ENCODE data around the gene WDR91. TPM values are rescaled to one million over a fixed set of nuclear protein-coding genes. Genes with fewer than 3 reads are reported as not detected.

Gene WDR91
- total RNA-seq, 1 donor from 2014 or later: 15.0 TPM

DNA sequence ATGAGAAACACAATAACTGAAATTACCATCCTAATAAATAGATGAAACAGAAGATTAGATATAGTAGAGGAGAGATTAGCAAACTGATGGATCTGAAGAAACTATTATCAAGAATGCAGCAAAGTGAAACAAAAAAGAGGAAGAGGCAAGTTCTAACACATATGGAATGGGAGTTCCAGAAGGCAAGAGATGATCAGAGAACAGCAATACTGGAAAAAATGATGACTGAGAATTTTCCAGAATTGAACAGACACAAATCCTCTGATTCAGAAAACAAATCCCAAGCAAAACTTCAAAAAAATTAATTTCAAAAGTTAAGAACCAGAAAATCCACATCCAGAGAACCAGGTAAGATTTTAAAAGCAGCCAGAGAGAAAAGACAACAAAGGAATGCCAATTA lies 20.6 kb downstream of the WDR91 start:
- H3K4me1 Mint-ChIP-seq: peaks cover 11% of the 10 kb centered on the region
- H3K36me3 Mint-ChIP-seq: peaks cover 54% of the 10 kb centered on the region
- no peak overlapping the region for H3K4me3 Mint-ChIP-seq
- no peaks in the 10 kb centered on the region for H3K9me3 Mint-ChIP-seq
- no peak overlapping the region for H3K27ac Mint-ChIP-seq
- no peaks in the 10 kb centered on the region for H3K27me3 Mint-ChIP-seq (ENCODE audit: low read depth)
- TF ChIP-seq, protein P1, sequence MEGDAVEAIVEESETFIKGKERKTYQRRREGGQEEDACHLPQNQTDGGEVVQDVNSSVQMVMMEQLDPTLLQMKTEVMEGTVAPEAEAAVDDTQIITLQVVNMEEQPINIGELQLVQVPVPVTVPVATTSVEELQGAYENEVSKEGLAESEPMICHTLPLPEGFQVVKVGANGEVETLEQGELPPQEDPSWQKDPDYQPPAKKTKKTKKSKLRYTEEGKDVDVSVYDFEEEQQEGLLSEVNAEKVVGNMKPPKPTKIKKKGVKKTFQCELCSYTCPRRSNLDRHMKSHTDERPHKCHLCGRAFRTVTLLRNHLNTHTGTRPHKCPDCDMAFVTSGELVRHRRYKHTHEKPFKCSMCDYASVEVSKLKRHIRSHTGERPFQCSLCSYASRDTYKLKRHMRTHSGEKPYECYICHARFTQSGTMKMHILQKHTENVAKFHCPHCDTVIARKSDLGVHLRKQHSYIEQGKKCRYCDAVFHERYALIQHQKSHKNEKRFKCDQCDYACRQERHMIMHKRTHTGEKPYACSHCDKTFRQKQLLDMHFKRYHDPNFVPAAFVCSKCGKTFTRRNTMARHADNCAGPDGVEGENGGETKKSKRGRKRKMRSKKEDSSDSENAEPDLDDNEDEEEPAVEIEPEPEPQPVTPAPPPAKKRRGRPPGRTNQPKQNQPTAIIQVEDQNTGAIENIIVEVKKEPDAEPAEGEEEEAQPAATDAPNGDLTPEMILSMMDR (IDR thresholded peaks at IDR 0.05; ENCODE audit: unreplicated experiment): no peak
- no peak for DNase-seq (ENCODE audit: low spot score in 2 of 2, unreplicated experiment in 2 of 2)

DNA sequence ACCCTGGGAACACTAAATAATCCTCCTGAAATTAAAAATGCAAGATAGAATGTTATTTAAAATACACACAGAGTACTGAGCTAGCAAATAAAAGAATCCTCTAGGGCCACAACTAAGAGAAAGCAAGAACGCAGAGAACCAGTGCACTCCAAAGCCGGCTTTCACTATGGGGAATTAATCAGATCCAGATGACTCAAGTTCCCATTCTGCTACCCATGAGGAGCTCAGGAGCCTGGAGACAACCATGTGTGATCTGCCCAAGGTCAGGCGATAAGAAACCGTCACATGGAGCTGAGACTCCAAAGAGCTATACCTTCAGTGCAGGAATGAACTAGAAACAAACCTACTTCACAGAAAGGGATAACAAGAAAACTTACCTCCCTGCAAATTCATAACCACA lies 21.4 kb downstream of the WDR91 start:
- Mint-ChIP-seq H3K27me3 (ENCODE audit: low read depth) (no peaks in the 10 kb centered on the region), H3K4me3 (no peak overlapping the region), H3K4me1 (peaks cover 11% of the 10 kb centered on the region), H3K36me3 (peaks cover 54% of the 10 kb centered on the region), H3K27ac (no peak overlapping the region), H3K9me3 (no peaks in the 10 kb centered on the region)
- no peak for DNase-seq (ENCODE audit: low spot score in 2 of 2, unreplicated experiment in 2 of 2)
- TF ChIP-seq, protein P1 (IDR thresholded peaks at IDR 0.05; ENCODE audit: unreplicated experiment): no peak

DNA sequence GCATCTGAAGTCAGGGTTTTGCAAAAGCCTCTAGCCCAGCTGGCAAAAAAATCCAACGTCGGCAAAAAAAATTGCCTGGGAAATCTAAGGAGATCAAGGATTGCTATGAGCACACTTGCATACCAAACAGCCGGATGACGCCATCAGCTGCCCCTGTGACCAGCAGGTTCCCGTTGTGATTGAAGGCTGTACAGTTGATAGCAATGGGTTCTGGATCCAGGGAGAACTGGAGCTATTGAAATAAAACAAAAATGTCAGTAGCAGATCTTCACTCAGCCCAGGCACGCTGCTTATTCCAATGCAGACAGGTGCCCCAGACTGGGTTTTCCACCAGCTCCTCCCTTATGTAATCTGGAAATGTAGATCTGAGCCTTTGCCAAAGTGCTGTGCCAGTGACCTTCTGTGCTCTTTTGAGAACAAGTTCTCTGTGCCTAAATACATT lies 22.1 kb downstream of the WDR91 start:
- Mint-ChIP-seq H3K9me3 (peaks cover under 1% of the 10 kb centered on the region), H3K4me3 (no peak overlapping the region), H3K4me1 (peaks cover 11% of the 10 kb centered on the region), H3K36me3 (peaks cover 56% of the 10 kb centered on the region), H3K27me3 (ENCODE audit: low read depth) (no peaks in the 10 kb centered on the region), H3K27ac (no peak overlapping the region)
- no peak for DNase-seq (ENCODE audit: low spot score in 2 of 2, unreplicated experiment in 2 of 2)
- TF ChIP-seq, protein P1 (IDR thresholded peaks at IDR 0.05; ENCODE audit: unreplicated experiment): no peak

GRCh38 chr7:135188298-135188984 lies 22.9 kb downstream of the WDR91 start:
- DNase-seq (ENCODE audit: low spot score in 2 of 2, unreplicated experiment in 2 of 2): no peak
- Mint-ChIP-seq H3K9me3 (peaks cover 7% of the 10 kb centered on the region), H3K36me3 (peaks cover 56% of the 10 kb centered on the region), H3K27ac (no peak overlapping the region), H3K4me3 (no peak overlapping the region), H3K27me3 (ENCODE audit: low read depth) (no peaks in the 10 kb centered on the region), H3K4me1 (peaks cover 11% of the 10 kb centered on the region)
- TF ChIP-seq, protein P1 (IDR thresholded peaks at IDR 0.05; ENCODE audit: unreplicated experiment): no peak

GRCh38 chr7:135186841-135187253 lies 24.5 kb downstream of the WDR91 start:
- no peak for DNase-seq (ENCODE audit: low spot score in 2 of 2, unreplicated experiment in 2 of 2)
- Mint-ChIP-seq H3K36me3 (peaks cover 61% of the 10 kb centered on the region), H3K27me3 (ENCODE audit: low read depth) (no peaks in the 10 kb centered on the region), H3K27ac (no peak overlapping the region), H3K9me3 (peaks cover 16% of the 10 kb centered on the region), H3K4me1 (peaks cover 11% of the 10 kb centered on the region), H3K4me3 (no peak overlapping the region)
- TF ChIP-seq, protein P1 (IDR thresholded peaks at IDR 0.05; ENCODE audit: unreplicated experiment): no peak

GRCh38 chr7:135186261-135186540 lies 25.1 kb downstream of the WDR91 start:
- no peaks in the 10 kb centered on the region for H3K27me3 Mint-ChIP-seq (ENCODE audit: low read depth)
- H3K4me3 Mint-ChIP-seq: no peak overlapping the region
- H3K4me1 Mint-ChIP-seq: peaks cover 11% of the 10 kb centered on the region
- H3K9me3 Mint-ChIP-seq: peaks cover 23% of the 10 kb centered on the region
- DNase-seq (ENCODE audit: low spot score in 2 of 2, unreplicated experiment in 2 of 2): no peak
- H3K36me3 Mint-ChIP-seq: peaks cover 62% of the 10 kb centered on the region
- TF ChIP-seq, protein P1 (IDR thresholded peaks at IDR 0.05; ENCODE audit: unreplicated experiment): no peak
- no peak overlapping the region for H3K27ac Mint-ChIP-seq
